GM12892 (cell line): Measurements from ENCODE around the gene GLTP.

ENCODE experiments used
- POLR2A ChIP-seq: IDR thresholded peaks from 2 replicates; pipeline ENCODE4 v1.6.1; 2011; ENCODE audit warnings: low read depth, low read length, control low read depth
- POLR2AphosphoS5 ChIP-seq: IDR thresholded peaks from 2 replicates; pipeline ENCODE4 v1.6.1; 2011; ENCODE audit warnings: low read depth, low read length, control low read depth
- TAF1 ChIP-seq: IDR thresholded peaks from 2 replicates; pipeline ENCODE4 v1.6.1; 2011; ENCODE audit warnings: low read depth, mild to moderate bottlenecking, control low read depth, low read length, borderline replicate concordance

GRCh38 chr12:109919456-109919855, 39.1 kb upstream of the GLTP start:
- TF ChIP-seq POLR2AphosphoS5 = no peak
- TF ChIP-seq POLR2A = no peak
- no peak for TF ChIP-seq TAF1
